Stomach (tissue), 19 donors: Measurements from ENCODE around the gene CDKL4. TPM values are rescaled to one million over a fixed set of nuclear protein-coding genes. Genes with fewer than 3 reads are reported as not detected.

ENCODE experiments used
- DNase-seq, 2 donors: peaks; one replicate each; pipeline versions ENCODE4 v3.0.0 to v3.0.0-alpha.2; 2013 to 2019
- H3K27ac ChIP-seq, 5 donors: fragments of 200-600 bp in 4 of 5; sonication (generic) in 4 of 5; one replicate each; pipeline ENCODE4 v1.5.1; 2013 to 2019; ENCODE audit warnings: mild to moderate bottlenecking in 1 of 5, moderate library complexity in 1 of 5
- H3K27me3 ChIP-seq, 3 donors: fragments of 200-600 bp; sonication (generic); one replicate each; pipeline ENCODE4 v1.5.1; 2017 to 2019; ENCODE audit warnings: mixed run types in 1 of 3
- H3K36me3 ChIP-seq, 4 donors: fragments of 200-600 bp; sonication (generic); 1 replicate in 3 of 4; 2 replicates in 1 of 4; pipeline ENCODE4 v1.5.1; 2016 to 2019
- H3K4me1 ChIP-seq, 4 donors: fragments of 200-600 bp; sonication (generic); one replicate each; pipeline ENCODE4 v1.5.1; 2016 to 2019
- H3K4me3 ChIP-seq, 4 donors: fragments of 200-600 bp; sonication (generic) in 3 of 4; one replicate each; pipeline ENCODE4 v1.5.1; 2016 to 2019; ENCODE audit warnings: mild to moderate bottlenecking in 1 of 4
- H3K9me3 ChIP-seq, 4 donors: fragments of 200-600 bp; sonication (generic); one replicate each; pipeline ENCODE4 v1.5.1; 2016 to 2019
- EP300 ChIP-seq: sonication (generic); formaldehyde crosslinking; IDR thresholded peaks from one replicate; pipeline ENCODE4 v1.6.1; 2017; ENCODE audit warnings: antibody characterized with exemption
- POLR2A ChIP-seq, 4 donors: fragments of 450-650 bp; IDR thresholded peaks; one replicate each; pipeline ENCODE4 v1.6.1; 2016; ENCODE audit warnings: antibody characterized with exemption in 4 of 4, control low read depth in 2 of 4, mild to moderate bottlenecking in 1 of 4, moderate library complexity in 1 of 4
- POLR2AphosphoS5 ChIP-seq, 3 donors: sonication (generic); formaldehyde crosslinking; IDR thresholded peaks; one replicate each; pipeline ENCODE4 v1.6.1; 2016; ENCODE audit warnings: antibody characterized with exemption in 3 of 3
- WGBS, 5 donors: extraction: QIAGEN DNeasy Blood & Tissue Kit in 3 of 5; methylation state at CpG; one replicate each; pipeline versions ENCODE4 v1.1.5 to v1.1.7; 2013 to 2018; 5-methylcytosine and 5-hydroxymethylcytosine counted together
- intact Hi-C: fragments of 100-400 bp; cut with DNase I; formaldehyde crosslinking; loops from one replicate; pipeline ENCODE4 v1.15.1; 2023; ENCODE audit warnings: low total_unique reads
- long read RNA-seq, 10 donors: transcript quantifications; one replicate each; lab custom pipeline, GENCODE V29; 2026
- polyA plus RNA-seq, 3 donors: library from polyadenylated mRNA; stranded (reverse); fragments of 200-250 nt; gene quantifications; one replicate each; pipeline ENCODE4 v1.2.3, GENCODE V29; 2013
- total RNA-seq, 5 donors: library from RNA; depleted of rRNA; stranded (reverse); fragments of >200 nt; gene quantifications; one replicate each; pipeline versions ENCODE4 v1.1.0 to v1.2.3, GENCODE V29; 2014 to 2016
- TF ChIP-seq, protein P1 (sequence below), 7 experiments: fragments of 450-650 bp in 4 of 7; fragments of 200-600 bp in 3 of 7; sonication (generic) in 3 of 7; IDR thresholded peaks; one replicate each; pipeline ENCODE4 v1.5.1; 2016 to 2019; ENCODE audit warnings: antibody characterized with exemption in 7 of 7, control low read depth in 2 of 7, mild to moderate bottlenecking in 1 of 7
- donor health status: healthy with polysubstance abuse.
- donor health status: Bipolar disorder and iron deficiency.
- donor health status: healthy.

The CDKL4 gene
- total RNA-seq (1 to 10 TPM in 2 of 5 donors, not detected in 3; 3.2 to 4.2 TPM), polyA plus RNA-seq (not detected)
- long read RNA-seq, donor 1: 0 reads
- long read RNA-seq, donor 2: 0 reads
- long read RNA-seq, donor 3: 0 reads
- long read RNA-seq, donor 4: 0 reads
- long read RNA-seq, donor 5: 0 reads
- long read RNA-seq, donor 6: 0 reads
- long read RNA-seq, donor 7: 0 reads
- long read RNA-seq, donor 8: 0 reads
- long read RNA-seq, donor 9: 0 reads
- long read RNA-seq, donor 10: 0 reads

DNA sequence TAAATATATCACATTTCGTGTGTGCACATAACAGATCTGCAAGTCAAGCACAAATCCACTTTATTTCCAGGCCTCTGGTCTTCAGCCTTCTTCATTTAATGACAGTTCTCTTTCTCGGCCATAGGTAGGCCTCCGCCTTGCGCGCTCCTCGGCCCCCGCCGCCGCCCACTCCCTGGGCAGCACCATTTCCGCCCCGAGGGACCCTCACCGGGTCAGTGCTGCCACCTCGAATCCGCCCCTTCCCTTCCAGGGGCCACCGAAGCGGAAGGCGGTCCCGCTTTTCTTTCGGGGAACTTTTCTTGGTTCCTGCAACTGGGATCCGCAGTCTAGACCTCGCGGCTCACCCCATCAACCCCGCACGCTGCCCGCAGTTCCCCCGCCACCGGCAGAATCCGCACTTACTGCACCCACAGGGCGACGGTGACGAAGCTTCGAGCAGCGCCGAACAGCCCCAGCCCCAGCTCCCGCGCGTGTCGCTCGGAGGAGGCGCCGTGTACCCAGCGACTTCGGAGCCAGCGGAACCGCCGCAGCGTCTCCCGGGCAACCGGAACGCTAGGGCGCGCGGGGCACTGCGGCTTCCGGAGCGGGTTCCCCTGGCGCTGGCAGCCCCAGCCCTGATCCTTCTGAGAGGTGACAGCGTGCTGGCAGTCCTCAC, at the start of gene CDKL4:
Gene CDKL4, minus strand, starts transcription at position 502 of the 655 bp plus-strand sequence.
- peak within 1 kb of the TSS; percentile 19 to 47 (median 26) for H3K4me3 ChIP-seq

DNA sequence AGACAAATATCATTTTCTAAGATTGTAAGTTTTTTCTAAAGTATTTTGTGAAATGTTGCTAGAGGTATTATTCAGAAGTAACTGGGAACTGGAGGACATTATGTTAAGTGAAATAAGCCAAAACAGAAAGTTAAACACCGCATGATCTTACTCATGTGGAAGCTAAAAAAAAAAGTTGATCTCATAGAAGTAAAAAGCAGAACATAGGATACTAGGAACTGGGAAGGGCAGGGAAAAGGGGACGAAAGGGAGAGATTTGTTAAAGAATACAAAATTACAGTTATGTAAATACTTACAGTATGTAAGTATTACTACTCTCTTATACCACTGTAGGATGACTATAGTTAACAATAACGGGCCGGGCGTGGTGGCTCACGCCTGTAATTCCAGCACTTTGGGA, 46.7 kb upstream of the CDKL4 start:
- H3K4me3 ChIP-seq: no peak overlapping the region
- H3K27ac ChIP-seq: no peak overlapping the region
- TF ChIP-seq POLR2A (IDR thresholded peaks at IDR 0.05) (no peak), EP300 (no peak), POLR2AphosphoS5 (IDR thresholded peaks at IDR 0.05) (no peak)
- TF ChIP-seq, protein P1, sequence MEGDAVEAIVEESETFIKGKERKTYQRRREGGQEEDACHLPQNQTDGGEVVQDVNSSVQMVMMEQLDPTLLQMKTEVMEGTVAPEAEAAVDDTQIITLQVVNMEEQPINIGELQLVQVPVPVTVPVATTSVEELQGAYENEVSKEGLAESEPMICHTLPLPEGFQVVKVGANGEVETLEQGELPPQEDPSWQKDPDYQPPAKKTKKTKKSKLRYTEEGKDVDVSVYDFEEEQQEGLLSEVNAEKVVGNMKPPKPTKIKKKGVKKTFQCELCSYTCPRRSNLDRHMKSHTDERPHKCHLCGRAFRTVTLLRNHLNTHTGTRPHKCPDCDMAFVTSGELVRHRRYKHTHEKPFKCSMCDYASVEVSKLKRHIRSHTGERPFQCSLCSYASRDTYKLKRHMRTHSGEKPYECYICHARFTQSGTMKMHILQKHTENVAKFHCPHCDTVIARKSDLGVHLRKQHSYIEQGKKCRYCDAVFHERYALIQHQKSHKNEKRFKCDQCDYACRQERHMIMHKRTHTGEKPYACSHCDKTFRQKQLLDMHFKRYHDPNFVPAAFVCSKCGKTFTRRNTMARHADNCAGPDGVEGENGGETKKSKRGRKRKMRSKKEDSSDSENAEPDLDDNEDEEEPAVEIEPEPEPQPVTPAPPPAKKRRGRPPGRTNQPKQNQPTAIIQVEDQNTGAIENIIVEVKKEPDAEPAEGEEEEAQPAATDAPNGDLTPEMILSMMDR (IDR thresholded peaks at IDR 0.05): no peak
- H3K4me1 ChIP-seq: no peaks in the 10 kb centered on the region
- intact Hi-C loops: no loop called here
- WGBS, 5 donors: 91 to 99% (median 94%) methylated on average over 6 of the region's 6 CpGs
- H3K27me3 ChIP-seq: no peaks in the 10 kb centered on the region
- H3K9me3 ChIP-seq: no peaks in the 10 kb centered on the region
- no peak for DNase-seq
- peaks cover 28 to 80% (median 77%) of the 10 kb centered on the region in 4 donors for H3K36me3 ChIP-seq

More for the DNA sequence above, at the start of gene CDKL4:
- intact Hi-C loops: no loop called here
- TF ChIP-seq EP300: no peak
- TF ChIP-seq POLR2A (IDR thresholded peaks at IDR 0.05): no peak
- TF ChIP-seq POLR2AphosphoS5 (IDR thresholded peaks at IDR 0.05): no peak
- TF ChIP-seq, protein P1 (IDR thresholded peaks at IDR 0.05): no peak
- H3K27ac ChIP-seq: no peak within 1 kb of the TSS
- WGBS, 5 donors: 63 to 81% (median 70%) methylated on average over 31 to 58 of the region's 58 CpGs
- no peaks in the 10 kb centered on the region for H3K4me1 ChIP-seq
- no peaks in the 10 kb centered on the region for H3K9me3 ChIP-seq
- peaks cover 3 to 5% (median 3%) of the 10 kb centered on the region in 4 donors for H3K36me3 ChIP-seq
- no peaks in the 10 kb centered on the region for H3K27me3 ChIP-seq
- DNase-seq: peak in 1 of 2 donors; percentile 66

DNA sequence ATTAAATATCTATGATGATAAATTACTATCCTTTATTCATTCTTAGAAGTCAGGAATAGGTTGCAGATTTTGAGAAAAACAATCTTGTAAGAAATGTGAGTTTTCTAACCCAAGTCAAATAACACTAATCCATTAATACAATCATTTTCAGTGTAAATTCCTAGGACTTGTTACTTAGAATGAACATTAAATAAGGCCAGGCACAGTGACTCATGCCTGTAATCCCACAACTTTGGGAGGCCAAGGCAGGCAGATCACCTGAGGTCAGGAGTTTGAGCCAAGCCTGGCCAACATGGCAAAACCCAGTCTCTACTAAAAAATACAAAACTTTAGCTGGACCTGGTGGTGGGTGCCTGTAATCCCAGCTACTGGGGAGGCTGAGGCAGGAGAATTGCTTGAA, 45.8 kb upstream of the CDKL4 start:
- no peaks in the 10 kb centered on the region for H3K4me1 ChIP-seq

DNA sequence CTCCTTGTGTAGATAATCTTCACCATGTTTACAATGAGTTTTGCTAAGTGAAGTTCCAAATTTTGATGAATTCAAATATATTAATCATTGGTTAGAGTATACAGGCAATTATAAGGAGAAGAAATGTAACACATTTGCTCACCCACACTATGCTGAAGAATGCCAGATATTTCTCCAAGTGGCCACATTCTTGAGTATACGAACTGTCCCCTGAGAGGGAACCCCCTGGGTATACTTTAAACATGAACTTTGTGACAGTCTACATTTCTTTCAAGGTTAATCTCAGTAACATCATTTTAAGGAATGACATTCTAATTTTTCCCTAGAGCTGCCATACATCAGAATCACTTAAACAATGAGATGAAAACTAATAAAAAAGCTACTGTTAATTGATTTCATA, 39.8 kb upstream of the CDKL4 start:
- no peak for TF ChIP-seq EP300
- no peak for TF ChIP-seq POLR2A (IDR thresholded peaks at IDR 0.05)
- TF ChIP-seq POLR2AphosphoS5 (IDR thresholded peaks at IDR 0.05): no peak
- TF ChIP-seq, protein P1 (IDR thresholded peaks at IDR 0.05): no peak
- no peak overlapping the region for H3K4me3 ChIP-seq
- intact Hi-C loops: no loop called here
- H3K9me3 ChIP-seq: no peaks in the 10 kb centered on the region
- no peak overlapping the region for H3K27ac ChIP-seq
- no peaks in the 10 kb centered on the region for H3K27me3 ChIP-seq
- peaks cover 29 to 88% (median 82%) of the 10 kb centered on the region in 4 donors for H3K36me3 ChIP-seq
- no peak for DNase-seq
- WGBS, 5 donors: 84 to 98% (median 89%) methylated on average over 1 of the region's 1 CpG
- H3K4me1 ChIP-seq: no peaks in the 10 kb centered on the region

More for the DNA sequence above, 45.8 kb upstream of the CDKL4 start:
- TF ChIP-seq EP300 (no peak), POLR2A (IDR thresholded peaks at IDR 0.05) (no peak), POLR2AphosphoS5 (IDR thresholded peaks at IDR 0.05) (no peak)
- TF ChIP-seq, protein P1 (IDR thresholded peaks at IDR 0.05): no peak
- no peak for DNase-seq
- peaks cover 28 to 88% (median 85%) of the 10 kb centered on the region in 4 donors for H3K36me3 ChIP-seq
- no peak overlapping the region for H3K4me3 ChIP-seq
- no peak overlapping the region for H3K27ac ChIP-seq
- intact Hi-C loops: no loop called here
- H3K27me3 ChIP-seq: no peaks in the 10 kb centered on the region
- no peaks in the 10 kb centered on the region for H3K9me3 ChIP-seq
